ENCODE measurements around the gene EN2.

EN2 gene

GRCh38 chr7:155465761-155466141, 7.8 kb downstream of the EN2 start:
- DNase-seq = no peak

DNA sequence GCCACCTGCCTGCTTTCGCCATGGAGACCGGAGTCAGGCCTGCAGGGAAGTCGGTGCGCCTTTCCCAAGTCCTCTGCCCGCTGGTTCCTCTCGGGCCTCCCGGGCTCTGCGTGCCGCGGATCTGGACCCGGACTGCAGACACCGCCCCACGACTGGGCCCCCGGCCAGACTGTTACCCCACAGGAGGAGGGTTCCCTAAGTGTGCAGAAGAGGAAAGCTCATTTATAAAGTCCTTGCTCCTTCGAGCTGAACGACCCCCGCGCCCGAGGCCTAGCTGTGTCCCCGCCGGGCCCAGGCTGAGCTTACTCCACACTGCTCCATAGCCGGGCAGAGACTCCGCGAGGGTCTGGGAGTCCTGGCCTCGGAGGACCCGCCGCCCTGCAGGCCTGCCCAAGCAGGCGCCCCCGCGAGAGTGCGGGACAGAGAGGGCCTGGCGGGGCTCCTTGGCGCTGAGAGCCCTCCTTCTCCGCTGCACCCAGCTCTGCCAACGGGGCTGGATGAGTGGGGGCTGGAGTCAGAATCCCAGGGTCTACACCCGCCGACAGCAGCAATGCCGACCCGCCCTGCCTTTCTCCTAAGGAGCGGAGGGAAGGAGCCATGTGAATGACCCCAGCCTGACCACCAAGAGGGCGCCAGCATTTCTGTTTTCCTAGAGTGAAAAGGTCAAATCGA, 8.3 kb downstream of the EN2 start:
- DNase-seq = no peak

GRCh38 chr7:155466814-155467733, 9.1 kb downstream of the EN2 start:
- no peak for DNase-seq

GRCh38 chr7:155467846-155468784, 10.2 kb downstream of the EN2 start:
- DNase-seq = no peak

DNA sequence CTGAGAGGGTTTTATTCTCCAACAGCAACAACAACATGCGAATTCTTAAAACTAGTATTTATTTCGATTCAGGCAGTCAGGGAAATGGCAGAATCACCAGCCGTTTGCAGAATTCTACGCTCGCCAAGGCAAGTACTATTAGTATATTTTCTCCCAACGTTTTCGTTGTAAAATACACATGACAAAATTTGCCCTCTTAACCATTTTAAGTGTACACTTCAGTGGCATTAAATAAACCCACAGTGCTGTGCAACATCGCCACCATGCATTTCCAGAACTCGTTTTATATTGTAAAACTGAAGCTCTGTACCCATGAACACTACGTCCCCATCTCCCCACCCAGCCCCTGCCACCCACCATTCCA, 10.8 kb downstream of the EN2 start:
- DNase-seq = no peak

- DNase-seq = no peak
These were observed 11.6 kb downstream of the EN2 start for GRCh38 chr7:155469311-155470185.

DNA sequence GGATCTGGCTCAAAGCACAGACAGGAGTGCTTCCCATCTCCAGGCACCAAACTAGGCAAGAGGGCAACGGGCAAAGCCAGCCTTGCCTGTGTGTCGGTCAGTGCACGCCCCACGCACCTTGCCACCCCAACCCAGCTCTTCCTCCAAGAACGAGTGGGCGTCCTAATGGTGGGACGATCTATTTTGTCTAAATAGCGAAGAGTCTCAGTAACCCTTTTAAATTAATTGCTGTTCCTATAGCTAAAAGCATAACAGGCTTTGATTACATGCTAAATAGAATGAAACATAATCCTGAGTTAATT, 12.2 kb downstream of the EN2 start:
- DNase-seq = no peak

DNA sequence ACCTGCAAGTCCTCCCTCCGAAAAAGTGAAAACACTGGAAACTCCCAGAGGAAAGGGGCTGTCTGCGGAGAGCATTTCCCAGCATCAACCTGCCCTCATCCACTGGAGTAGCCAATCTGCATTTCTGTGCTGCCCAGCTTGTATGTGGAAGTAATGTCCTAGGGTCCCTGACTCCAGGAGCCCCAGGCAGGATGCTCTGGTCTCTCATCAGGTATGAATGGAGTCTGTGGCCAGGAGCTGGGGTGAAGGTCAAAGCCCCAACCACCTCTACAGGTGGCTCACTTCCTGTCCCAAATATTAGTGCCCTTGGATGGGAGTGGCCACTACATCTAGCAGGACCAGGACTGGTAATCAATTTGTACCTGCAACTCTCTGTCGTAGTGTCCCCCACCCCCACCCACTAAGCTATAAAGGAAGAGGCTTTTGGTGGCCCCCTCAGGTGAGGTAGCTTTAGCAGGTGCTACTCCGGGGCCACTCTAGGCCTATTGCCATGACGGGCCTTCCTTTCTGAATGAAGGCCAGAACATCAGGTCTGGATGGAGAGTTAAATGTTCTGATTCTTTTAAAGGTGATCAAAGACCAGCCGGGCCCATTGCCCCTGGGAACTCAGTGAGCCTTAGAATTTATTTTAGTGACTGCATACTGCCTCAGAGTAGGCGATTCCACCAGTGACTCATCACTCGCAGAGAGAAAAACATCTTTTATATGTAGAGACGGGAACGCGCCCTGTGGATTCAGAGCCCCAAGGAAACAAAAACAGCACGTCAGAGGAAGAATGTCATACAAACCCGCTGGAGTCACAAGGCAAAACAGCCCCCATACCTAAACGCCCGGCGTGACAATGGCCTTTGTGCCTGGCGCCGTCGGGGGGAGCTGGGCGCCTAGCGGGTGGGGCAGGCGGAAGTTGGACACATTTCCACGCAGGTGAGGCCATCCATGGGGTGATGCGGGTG, 13.0 kb downstream of the EN2 start:
- no peak for DNase-seq

DNA sequence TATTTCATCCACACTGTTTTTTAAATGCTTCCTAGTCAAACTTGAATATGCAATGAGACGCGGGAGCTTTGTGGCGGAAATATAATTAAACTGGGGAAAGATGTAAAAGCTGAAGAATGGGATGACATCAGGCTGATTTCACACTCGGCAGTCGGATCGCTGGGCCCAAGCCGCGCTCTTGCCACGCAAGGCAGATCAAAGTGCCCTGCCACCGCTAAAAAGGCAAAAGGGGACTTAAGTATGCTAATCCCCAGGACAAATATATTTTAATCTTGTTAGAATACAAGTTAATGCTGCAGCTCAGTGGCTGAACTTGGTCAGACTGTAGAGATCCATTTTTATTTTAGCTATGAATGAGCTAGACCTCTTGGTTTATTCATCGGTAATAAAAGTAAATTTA, 13.8 kb downstream of the EN2 start:
- DNase-seq = no peak

DNA sequence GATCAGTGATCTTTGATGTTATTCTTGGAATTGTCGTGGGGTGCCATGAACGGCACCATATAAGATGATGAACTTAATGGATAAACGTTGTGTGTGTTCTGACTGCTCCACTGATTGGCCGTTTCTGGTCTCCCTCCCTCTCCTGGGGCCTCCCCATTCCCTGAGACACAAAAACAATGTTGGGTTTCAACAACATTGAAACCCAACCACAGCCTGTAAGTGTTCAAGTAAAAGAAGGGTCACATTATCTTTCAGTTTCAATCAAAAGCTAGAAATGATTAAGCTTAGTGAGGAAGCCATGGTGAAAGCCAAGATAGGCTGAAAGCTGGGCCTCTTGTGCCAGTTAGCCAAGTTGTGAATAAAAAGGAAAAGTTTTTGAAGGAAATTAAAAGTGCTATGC, 19.5 kb downstream of the EN2 start:
- no peak for DNase-seq

GRCh38 chr7:155481764-155482163, 23.8 kb downstream of the EN2 start:
- DNase-seq = no peak

DNA sequence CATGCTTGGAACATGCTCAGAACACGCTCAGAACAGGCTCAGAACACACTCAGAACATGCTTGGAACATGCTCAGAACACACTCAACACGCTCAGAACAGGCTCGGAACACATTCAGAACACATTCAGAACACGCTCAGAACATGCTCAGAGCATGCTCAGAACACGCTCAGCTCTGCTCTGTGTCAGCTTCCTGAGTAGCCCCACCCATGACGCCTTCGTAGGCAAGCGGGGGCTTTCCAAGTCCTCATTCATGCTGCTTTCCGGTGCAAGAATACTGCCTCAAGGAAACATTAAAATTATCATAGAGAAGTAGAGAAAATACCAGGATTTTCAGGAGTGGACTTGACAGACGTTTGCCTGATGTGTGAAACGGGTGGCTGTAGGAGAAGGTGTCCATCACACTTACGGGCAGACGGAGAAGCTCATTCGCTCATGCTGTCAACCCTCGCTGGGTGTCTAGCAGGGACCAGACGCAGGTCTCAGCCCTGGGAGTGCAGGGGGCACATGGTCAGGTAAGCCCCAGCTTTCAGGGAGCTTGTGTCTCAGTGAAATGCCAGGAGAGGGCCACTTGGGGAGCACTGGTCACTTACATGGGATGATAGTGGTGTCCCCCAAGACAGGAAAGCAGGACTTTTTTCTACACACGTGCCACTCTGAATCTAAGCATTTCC, 24.7 kb downstream of the EN2 start:
- DNase-seq = no peak

DNA sequence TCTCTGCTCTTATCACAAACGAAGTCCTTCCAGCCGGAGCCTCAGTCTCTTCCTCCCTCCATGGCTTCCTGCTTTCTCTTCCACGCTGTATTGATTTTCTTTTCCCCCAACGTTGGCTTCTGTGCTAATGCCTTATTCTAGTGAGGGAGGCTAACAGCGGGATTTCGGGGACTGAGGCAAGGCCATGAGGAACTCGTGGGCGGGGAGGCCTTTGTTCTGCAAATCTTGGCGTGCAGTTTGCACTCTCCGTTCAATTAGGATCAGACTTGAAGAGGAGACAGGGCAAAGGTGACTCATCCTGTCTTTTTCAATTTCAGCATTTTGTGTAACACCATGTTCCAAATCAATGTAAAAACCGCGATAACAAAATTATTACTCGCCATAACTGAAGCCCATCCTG, 25.3 kb downstream of the EN2 start:
- no peak for DNase-seq

GRCh38 chr7:155483868-155484325, 26.0 kb downstream of the EN2 start:
- DNase-seq = no peak

GRCh38 chr7:155484483-155485399, 26.8 kb downstream of the EN2 start:
- DNase-seq = no peak

DNA sequence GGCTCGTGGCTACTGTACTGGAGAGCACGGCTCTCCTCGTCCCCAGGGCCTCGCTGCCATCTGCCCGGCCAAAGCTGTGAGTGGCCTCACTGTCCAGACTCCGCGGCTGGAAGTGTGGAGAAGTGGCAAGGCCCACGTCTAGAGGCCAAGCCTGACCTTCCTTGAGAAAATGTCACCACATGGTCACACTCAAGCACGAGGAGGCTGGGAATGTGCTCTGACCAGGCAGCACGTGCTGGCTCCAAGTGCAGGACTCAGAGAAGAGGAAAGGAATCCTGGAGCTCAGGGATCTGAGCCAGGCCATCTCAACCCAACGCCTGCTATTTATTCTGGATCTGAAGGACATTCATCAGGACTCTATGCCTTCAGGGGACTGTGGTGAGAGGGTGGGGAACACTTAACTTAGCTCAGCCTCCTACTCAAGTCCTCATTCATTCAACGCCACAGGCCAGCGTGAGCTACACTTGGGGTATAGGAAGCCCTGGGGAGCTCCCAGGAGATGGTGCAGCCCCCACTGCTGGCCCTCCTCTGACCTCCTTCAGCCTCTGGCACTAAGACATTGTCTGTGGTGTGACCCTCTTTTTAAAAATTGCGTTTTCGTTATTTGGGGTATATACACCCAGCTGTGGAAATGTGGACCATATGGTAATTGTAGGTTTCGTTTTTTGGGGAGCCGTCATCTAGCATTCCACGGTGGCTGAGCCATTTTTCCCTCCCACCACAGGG, 29.0 kb downstream of the EN2 start:
- no peak for DNase-seq

- no peak for DNase-seq
These were observed 29.9 kb downstream of the EN2 start for GRCh38 chr7:155487509-155488482.
